Hepatocyte (in vitro differentiated cells): ENCODE data around the gene CEP131. TPM values are rescaled to one million over a fixed set of nuclear protein-coding genes. Genes with fewer than 3 reads are reported as not detected.

Experiments used
- DNase-seq: peaks from one replicate; pipeline ENCODE4 v3.0.0-alpha.2; 2016; ENCODE audit warnings: low spot score
- H2AFZ ChIP-seq: fragments of 200-600 bp; sonication (generic); 2 replicates; pipeline ENCODE4 v1.6.0; 2016; ENCODE audit warnings: antibody characterized with exemption, mild to moderate bottlenecking
- H3K27ac ChIP-seq: fragments of 200-600 bp; sonication (generic); 2 replicates; pipeline ENCODE4 v1.5.1; 2016; ENCODE audit warnings: mild to moderate bottlenecking
- H3K27me3 ChIP-seq: fragments of 200-600 bp; sonication (generic); 2 replicates; pipeline ENCODE4 v1.6.1; 2016
- H3K36me3 ChIP-seq: fragments of 200-600 bp; sonication (generic); replicated peaks from 2 replicates; pipeline ENCODE4 v1.5.1; 2016; ENCODE audit warnings: low read depth; ENCODE audit not compliant: insufficient read depth
- H3K4me1 ChIP-seq: fragments of 200-600 bp; sonication (generic); 2 replicates; pipeline ENCODE4 v1.5.1; 2016; ENCODE audit warnings: mild to moderate bottlenecking, moderate library complexity; ENCODE audit not compliant: insufficient read depth
- H3K4me2 ChIP-seq: fragments of 200-600 bp; sonication (generic); 2 replicates; pipeline ENCODE4 v1.6.0; 2016
- H3K4me3 ChIP-seq: fragments of 200-600 bp; sonication (generic); 2 replicates; pipeline ENCODE4 v1.5.1; 2016; ENCODE audit warnings: mild to moderate bottlenecking
- H3K79me2 ChIP-seq: fragments of 200-600 bp; sonication (generic); 2 replicates; pipeline ENCODE4 v1.6.0; 2017; ENCODE audit warnings: mild to moderate bottlenecking
- H3K9me2 ChIP-seq: fragments of 200-600 bp; sonication (generic); replicated peaks from 2 replicates; pipeline ENCODE4 v1.6.0; 2017; ENCODE audit warnings: mild to moderate bottlenecking; ENCODE audit not compliant: insufficient read depth
- H3K9me3 ChIP-seq: fragments of 200-600 bp; sonication (generic); 2 replicates; pipeline ENCODE4 v1.5.1; 2016; ENCODE audit warnings: low read depth, mild to moderate bottlenecking
- H4K20me1 ChIP-seq: fragments of 200-600 bp; sonication (generic); 2 replicates; pipeline ENCODE4 v1.6.0; 2016; ENCODE audit warnings: mild to moderate bottlenecking; ENCODE audit not compliant: insufficient read depth, poor library complexity, severe bottlenecking
- CTCF ChIP-seq: fragments of 200-600 bp; sonication (generic); IDR thresholded peaks from 2 replicates; pipeline ENCODE4 v1.5.1; 2016; ENCODE audit warnings: antibody characterized with exemption, mild to moderate bottlenecking; ENCODE audit not compliant: poor library complexity
- EZH2 ChIP-seq: fragments of 200-600 bp; sonication (generic); IDR thresholded peaks from 2 replicates; pipeline ENCODE4 v1.6.1; 2016; ENCODE audit warnings: antibody characterized with exemption, mild to moderate bottlenecking, borderline replicate concordance
- EZH2phosphoT487 ChIP-seq: fragments of 200-600 bp; sonication (generic); IDR thresholded peaks from one replicate; pipeline ENCODE4 v1.6.1; 2018; ENCODE audit warnings: antibody characterized with exemption, mild to moderate bottlenecking, low read depth, moderate library complexity; ENCODE audit not compliant: unreplicated experiment, severe bottlenecking
- WGBS: methylation state at CpG from one replicate; pipeline ENCODE4 v1.1.6; 2016; ENCODE audit warnings: low lambda C conversion rate; ENCODE audit errors: missing lambda C conversion rate; 5-methylcytosine and 5-hydroxymethylcytosine counted together
- polyA plus RNA-seq: library from polyadenylated mRNA; unstranded; fragments of >200 nt; fragmentation: Nextera tagmentation; extraction: Ambion mirVana; gene quantifications from 2 replicates; pipeline ENCODE4 v1.2.1, GENCODE V29; 2016
- total RNA-seq: library from RNA; depleted of rRNA; stranded (reverse); fragments of >200 nt; gene quantifications from 2 replicates; pipeline ENCODE4 v1.2.3, GENCODE V29; 2014

Gene CEP131
- total and polyA plus RNA-seq, 2 experiments from 2014 or later: 7.3 to 10.1 TPM

- no peak for DNase-seq
- TF ChIP-seq CTCF (no peak), EZH2phosphoT487 (no peak), EZH2 (no peak)
- Histone ChIP-seq H2AFZ (no peak overlapping the region), H3K4me1 (no peaks in the 10 kb centered on the region), H3K9me3 (no peaks in the 10 kb centered on the region), H3K27me3 (no peaks in the 10 kb centered on the region), H3K4me2 (no peak overlapping the region), H3K36me3 (no peaks in the 10 kb centered on the region), H3K9me2 (no peaks in the 10 kb centered on the region), H4K20me1 (no peaks in the 10 kb centered on the region), H3K4me3 (no peak overlapping the region), H3K27ac (no peak overlapping the region), H3K79me2 (no peaks in the 10 kb centered on the region)
- 94% methylated on average over 5 of the region's 7 CpGs for WGBS
Observed at GRCh38 chr17:81186203-81186602, 36.6 kb downstream of the CEP131 start.

GRCh38 chr17:81184555-81184954 lies 38.2 kb downstream of the CEP131 start:
- H3K9me2 ChIP-seq: no peaks in the 10 kb centered on the region
- H3K9me3 ChIP-seq: no peaks in the 10 kb centered on the region
- no peaks in the 10 kb centered on the region for H3K4me1 ChIP-seq
- H3K27ac ChIP-seq: no peak overlapping the region
- H3K4me3 ChIP-seq: no peak overlapping the region
- H3K36me3 ChIP-seq: no peaks in the 10 kb centered on the region
- H2AFZ ChIP-seq: no peak overlapping the region
- H3K79me2 ChIP-seq: no peaks in the 10 kb centered on the region
- H3K27me3 ChIP-seq: no peaks in the 10 kb centered on the region
- TF ChIP-seq CTCF: no peak
- no peak for TF ChIP-seq EZH2
- no peak for TF ChIP-seq EZH2phosphoT487
- WGBS: 46% methylated on average over 15 of the region's 15 CpGs
- DNase-seq: no peak
- H3K4me2 ChIP-seq: no peak overlapping the region
- H4K20me1 ChIP-seq: no peaks in the 10 kb centered on the region

GRCh38 chr17:81183807-81184206 lies 39.0 kb downstream of the CEP131 start:
- H3K27me3 ChIP-seq: no peaks in the 10 kb centered on the region
- H2AFZ ChIP-seq: no peak overlapping the region
- no peak overlapping the region for H3K4me3 ChIP-seq
- H3K79me2 ChIP-seq: no peaks in the 10 kb centered on the region
- WGBS: 98% methylated on average over 11 of the region's 11 CpGs
- H3K4me2 ChIP-seq: no peak overlapping the region
- DNase-seq: no peak
- H3K36me3 ChIP-seq: no peaks in the 10 kb centered on the region
- H3K4me1 ChIP-seq: no peaks in the 10 kb centered on the region
- no peaks in the 10 kb centered on the region for H4K20me1 ChIP-seq
- no peak overlapping the region for H3K27ac ChIP-seq
- no peaks in the 10 kb centered on the region for H3K9me3 ChIP-seq
- no peak for TF ChIP-seq EZH2
- TF ChIP-seq EZH2phosphoT487: no peak
- no peak for TF ChIP-seq CTCF
- no peaks in the 10 kb centered on the region for H3K9me2 ChIP-seq

GRCh38 chr17:81183316-81183715 lies 39.4 kb downstream of the CEP131 start:
- Histone ChIP-seq H3K36me3 (no peaks in the 10 kb centered on the region), H3K9me2 (no peaks in the 10 kb centered on the region), H3K4me2 (no peak overlapping the region), H3K27me3 (no peaks in the 10 kb centered on the region), H3K4me1 (no peaks in the 10 kb centered on the region), H2AFZ (no peak overlapping the region), H4K20me1 (no peaks in the 10 kb centered on the region), H3K79me2 (no peaks in the 10 kb centered on the region), H3K9me3 (no peaks in the 10 kb centered on the region), H3K4me3 (no peak overlapping the region), H3K27ac (no peak overlapping the region)
- no peak for TF ChIP-seq EZH2phosphoT487
- no peak for TF ChIP-seq EZH2
- TF ChIP-seq CTCF: no peak
- WGBS: 94% methylated on average over 9 of the region's 10 CpGs
- no peak for DNase-seq
